HepG2 (cell line): Measurements from ENCODE around the gene TET3. TPM values are rescaled to one million over a fixed set of nuclear protein-coding genes. Genes with fewer than 3 reads are reported as not detected.

Experiments
- ATAC-seq: fragments of 200-7000 bp; cut with Tn5 transposase; 3 replicates; pipeline ENCODE4 v1.9.1; 2020; ENCODE audit warnings: mild to moderate bottlenecking, moderate library complexity
- BruUV-seq: library from RNA; stranded (reverse); fragments of 400-500 nt; replicated peaks from 2 replicates; lab custom pipeline; 2021; lab: Mats Ljungman, UMichigan
- CTCF ChIA-PET: fragments of 300-600 bp; formaldehyde crosslinking; extraction: SDS; loops from one replicate; lab custom pipeline; 2021; ENCODE audit warnings: low total read pairs, inconsistent platforms, low intra/inter-chr PET ratio; lab: Yijun Ruan, JAX
- POLR2A ChIA-PET: fragments of 350-600 bp; sonication (Branson Sonifier 250); formaldehyde crosslinking; loops from one replicate; lab custom pipeline; 2020; ENCODE audit warnings: antibody characterized with exemption, inconsistent platforms; lab: Yijun Ruan, JAX
- DNase-seq: peaks from one replicate; pipeline ENCODE4 v3.0.0-alpha.2; 2015; ENCODE audit warnings: low spot score
- FAIRE-seq: peaks from 3 replicates; lab custom pipeline; 2011; peaks lifted over from hg19 to GRCh38; lab: Jason Lieb, UNC
- H2AFZ ChIP-seq: one replicate; pipeline ENCODE4 v1.6.1; 2011; ENCODE audit warnings: low read length, inconsistent platforms
- H3K27ac ChIP-seq: fragments of 300-600 bp; 3 replicates; pipeline ENCODE4 v1.8.0; 2011; ENCODE audit warnings: mixed run types, mild to moderate bottlenecking, mixed read lengths, low read length, inconsistent platforms; ENCODE audit not compliant: insufficient read depth; ENCODE audit errors: extremely low read length
- H3K27me3 ChIP-seq, 2 experiments: fragments of 200-600 bp in 1 of 2; 2 replicates in 1 of 2; 3 replicates in 1 of 2; pipeline versions ENCODE4 v1.6.0 to v1.8.0; 2011; ENCODE audit warnings: low read length in 2 of 2, mild to moderate bottlenecking in 2 of 2, moderate library complexity in 2 of 2, inconsistent platforms in 1 of 2; ENCODE audit not compliant: insufficient read depth in 2 of 2, control insufficient read depth in 1 of 2
- H3K36me3 ChIP-seq, 2 experiments: fragments of 200-600 bp in 1 of 2; replicated peaks in 1 of 2; 2 replicates in 1 of 2; 3 replicates in 1 of 2; pipeline versions ENCODE4 v1.5.1 to v1.8.0; 2011; ENCODE audit warnings: low read length in 2 of 2, inconsistent platforms in 1 of 2; ENCODE audit not compliant: insufficient read depth in 2 of 2, control insufficient read depth in 1 of 2
- H3K4me1 ChIP-seq: 2 replicates; pipeline ENCODE4 v1.5.1; 2012; ENCODE audit warnings: low read length, inconsistent platforms; ENCODE audit not compliant: insufficient read depth
- H3K4me2 ChIP-seq: 2 replicates; pipeline ENCODE4 v1.6.0; 2011; ENCODE audit warnings: low read depth, low read length, inconsistent platforms
- H3K4me3 ChIP-seq, 3 experiments: fragments of 200-600 bp in 1 of 3; sonication (generic), shearing (Covaris generic) in 1 of 3; replicated peaks in 1 of 3; 2 replicates each; pipeline ENCODE4 v1.5.1; 2011 to 2016; ENCODE audit warnings: low read length in 3 of 3, inconsistent platforms in 2 of 3, low read depth in 2 of 3, mild to moderate bottlenecking in 2 of 3, control low read depth in 1 of 3, mixed read lengths in 1 of 3; ENCODE audit not compliant: insufficient read depth in 1 of 3
- H3K79me2 ChIP-seq: one replicate; pipeline ENCODE4 v1.6.1; 2011; ENCODE audit warnings: low read length, inconsistent platforms; ENCODE audit not compliant: insufficient read depth
- H3K9ac ChIP-seq: 2 replicates; pipeline ENCODE4 v1.6.0; 2011; ENCODE audit warnings: mild to moderate bottlenecking, low read depth, low read length, inconsistent platforms; ENCODE audit not compliant: insufficient read depth
- H3K9me3 ChIP-seq: 2 replicates; pipeline ENCODE4 v1.5.1; 2012; ENCODE audit warnings: mild to moderate bottlenecking, low read length
- H4K20me1 ChIP-seq: 2 replicates; pipeline ENCODE4 v1.6.0; 2011; ENCODE audit warnings: inconsistent platforms, mild to moderate bottlenecking, low read length, moderate library complexity; ENCODE audit not compliant: insufficient read depth
- AHDC1 ChIP-seq: sonication (generic); formaldehyde crosslinking; IDR thresholded peaks from 2 replicates; pipeline ENCODE4 v1.5.1; 2020; ENCODE audit warnings: mild to moderate bottlenecking, missing genetic modification reagents, borderline replicate concordance
- ATF1 ChIP-seq: IDR thresholded peaks from 2 replicates; pipeline ENCODE4 v1.6.1; 2016; ENCODE audit warnings: mild to moderate bottlenecking, control low read depth
- CEBPB ChIP-seq: IDR thresholded peaks from 2 replicates; pipeline ENCODE4 v1.6.1; 2011; ENCODE audit warnings: low read depth, low read length, improper control_type of control experiment, borderline replicate concordance
- FLYWCH1 ChIP-seq: sonication (generic); formaldehyde crosslinking; IDR thresholded peaks from 2 replicates; pipeline ENCODE4 v1.8.1; 2023; ENCODE audit warnings: mild to moderate bottlenecking, missing genetic modification reagents
- JUN ChIP-seq: sonication (generic); formaldehyde crosslinking; IDR thresholded peaks from 2 replicates; pipeline ENCODE4 v1.4.0; 2020; ENCODE audit warnings: mild to moderate bottlenecking, missing genetic modification reagents
- SKI ChIP-seq: fragments of 450-650 bp; IDR thresholded peaks from one replicate; pipeline ENCODE4 v1.6.1; 2018; ENCODE audit warnings: mild to moderate bottlenecking; ENCODE audit not compliant: partially characterized antibody
- SMYD3 ChIP-seq: sonication (generic); formaldehyde crosslinking; IDR thresholded peaks from 2 replicates; pipeline ENCODE4 v1.8.1; 2023; ENCODE audit warnings: mild to moderate bottlenecking, missing genetic modification reagents
- ZBED4 ChIP-seq: sonication (generic); formaldehyde crosslinking; IDR thresholded peaks from 2 replicates; pipeline ENCODE4 v1.4.0; 2020; ENCODE audit warnings: missing genetic modification reagents, borderline replicate concordance
- ZFP36L1 ChIP-seq: sonication (generic); formaldehyde crosslinking; IDR thresholded peaks from 2 replicates; pipeline ENCODE4 v1.8.0; 2022; ENCODE audit warnings: mild to moderate bottlenecking, missing genetic modification reagents, moderate library complexity
- ZNF569 ChIP-seq: sonication (generic); formaldehyde crosslinking; IDR thresholded peaks from 2 replicates; pipeline ENCODE4 v1.5.0; 2020; ENCODE audit warnings: mild to moderate bottlenecking, missing genetic modification reagents, moderate library complexity, borderline replicate concordance
- ZNF709 ChIP-seq: sonication (generic); formaldehyde crosslinking; IDR thresholded peaks from 2 replicates; pipeline ENCODE4 v1.5.0; 2020; ENCODE audit warnings: mild to moderate bottlenecking, missing genetic modification reagents
- WGBS: methylation state at CpG from one replicate; pipeline ENCODE4 v1.1.6; 2017; ENCODE audit warnings: low lambda C conversion rate; 5-methylcytosine and 5-hydroxymethylcytosine counted together
- in situ Hi-C: cut with HindIII; loops from 2 replicates; pipeline ENCODE4 v1.10.0; 2017; ENCODE audit warnings: low pct_unique_long_range_greater_than_20kb; ENCODE audit not compliant: extremely low pct_ligation_motif_present
- intact Hi-C: fragments of 100-400 bp; cut with micrococcal nuclease; formaldehyde crosslinking; loops from one replicate; pipeline ENCODE4 v1.10.0; 2022; ENCODE audit not compliant: unreplicated experiment
- polyA plus RNA-seq, 8 experiments: library from polyadenylated mRNA; depleted of rRNA in 3 of 8; stranded (reverse) in 7 of 8; unstranded in 1 of 8; fragments of >200 nt; fragmentation: Illumina TruSeq in 4 of 8; extraction: Trizol in 4 of 8; gene quantifications; 2 replicates each; pipeline versions ENCODE4 v1.2.1 to v1.2.3, GENCODE V29; 2011 to 2016; ENCODE audit warnings: low read depth in 4 of 8, missing spikeins in 1 of 8, mixed read lengths in 1 of 8; ENCODE audit not compliant: insufficient read depth in 1 of 8
- total RNA-seq, 5 experiments: library from RNA; depleted of rRNA; stranded (reverse); fragments of >200 nt; fragmentation: Illumina TruSeq; extraction: Trizol; gene quantifications; 2 replicates each; pipeline ENCODE4 v1.2.3, GENCODE V29; 2016; ENCODE audit warnings: low read depth in 1 of 5
- TF ChIP-seq, protein P1 (sequence below): sonication (generic); formaldehyde crosslinking; IDR thresholded peaks from 2 replicates; pipeline ENCODE4 v1.4.0; 2020; ENCODE audit warnings: missing genetic modification reagents, mild to moderate bottlenecking, borderline replicate concordance

TET3 gene
- total and polyA plus RNA-seq, 2 of the 13 experiments (the other 11 are each of a cell fraction or from before 2014, with no cell fraction given), result 4.3 to 6.8 TPM

DNA sequence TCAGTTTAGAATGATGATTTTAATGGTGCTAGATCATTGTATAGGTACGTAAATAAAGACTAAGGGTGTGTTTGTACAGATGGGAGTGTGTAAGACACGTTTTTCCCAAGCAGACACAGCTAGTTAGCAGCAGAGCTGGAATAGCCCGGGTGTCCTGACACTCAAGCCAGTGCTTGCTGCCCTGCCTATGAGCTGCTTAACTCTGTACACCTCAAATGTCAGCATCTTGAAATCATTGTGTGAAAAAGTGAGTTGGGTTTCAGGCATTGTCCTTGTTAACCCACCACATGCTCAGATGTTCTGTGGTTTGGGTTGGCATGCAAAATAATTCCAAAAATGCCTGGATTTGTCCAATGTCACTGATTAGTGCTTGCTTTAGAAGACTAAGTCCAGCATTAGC lies 13.0 kb upstream of the TET3 start (continued):
- TF ChIP-seq AHDC1 (CRISPR knock-in tag) (no peak), SKI (no peak), CEBPB (no peak), ZNF569 (no peak), JUN (no peak), ZFP36L1 (no peak)

DNA sequence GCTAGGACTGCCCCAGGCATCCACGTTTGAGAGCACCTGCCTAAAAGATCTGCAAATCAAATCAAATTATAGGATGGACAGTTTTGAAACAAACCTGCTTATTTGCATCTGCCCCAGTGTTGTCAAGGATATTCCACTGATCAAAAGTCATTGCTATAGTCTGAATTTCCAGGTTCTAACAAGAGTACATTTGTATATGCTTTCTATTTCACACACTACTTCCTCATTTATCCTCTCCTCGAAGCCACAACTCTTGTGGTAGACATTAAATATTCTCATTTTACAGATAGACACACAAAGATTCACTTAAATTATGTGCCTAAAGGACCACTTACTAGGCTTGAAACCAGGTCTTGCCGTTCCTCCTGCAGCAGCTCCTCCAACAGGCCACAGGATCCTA lies 11.9 kb upstream of the TET3 start:
- Histone ChIP-seq H3K27me3 (peaks cover 0 to 25% of the 10 kb centered on the region in 2 experiments; a peak in 2 of 5 replicates), H3K36me3 (no peaks in the 10 kb centered on the region), H3K4me2 (no peak overlapping the region), H3K9ac (no peak overlapping the region), H3K79me2 (no peaks in the 10 kb centered on the region), H4K20me1 (no peaks in the 10 kb centered on the region), H2AFZ (no peak overlapping the region), H3K4me3 (no peak overlapping the region), H3K4me1 (peaks cover 26% of the 10 kb centered on the region), H3K27ac (no peak overlapping the region), H3K9me3 (no peaks in the 10 kb centered on the region)
- intact Hi-C loops, result no loop called here
- BruUV-seq, result no TSS peak
- ATAC-seq (no peak), FAIRE-seq (no peak), DNase-seq (no peak)
- in situ Hi-C loops, result no loop called here
- POLR2A ChIA-PET, result no interaction called here
- CTCF ChIA-PET, result no interaction called here
- 13% methylated on average over 3 of the region's 3 CpGs for WGBS
- no peak for TF ChIP-seq ZNF709 (CRISPR knock-in tag)
- no peak for TF ChIP-seq FLYWCH1
- TF ChIP-seq SKI, result no peak
- no peak for TF ChIP-seq ZBED4 (CRISPR knock-in tag)
- TF ChIP-seq SMYD3 (CRISPR knock-in tag), result no peak
- TF ChIP-seq, protein P1, sequence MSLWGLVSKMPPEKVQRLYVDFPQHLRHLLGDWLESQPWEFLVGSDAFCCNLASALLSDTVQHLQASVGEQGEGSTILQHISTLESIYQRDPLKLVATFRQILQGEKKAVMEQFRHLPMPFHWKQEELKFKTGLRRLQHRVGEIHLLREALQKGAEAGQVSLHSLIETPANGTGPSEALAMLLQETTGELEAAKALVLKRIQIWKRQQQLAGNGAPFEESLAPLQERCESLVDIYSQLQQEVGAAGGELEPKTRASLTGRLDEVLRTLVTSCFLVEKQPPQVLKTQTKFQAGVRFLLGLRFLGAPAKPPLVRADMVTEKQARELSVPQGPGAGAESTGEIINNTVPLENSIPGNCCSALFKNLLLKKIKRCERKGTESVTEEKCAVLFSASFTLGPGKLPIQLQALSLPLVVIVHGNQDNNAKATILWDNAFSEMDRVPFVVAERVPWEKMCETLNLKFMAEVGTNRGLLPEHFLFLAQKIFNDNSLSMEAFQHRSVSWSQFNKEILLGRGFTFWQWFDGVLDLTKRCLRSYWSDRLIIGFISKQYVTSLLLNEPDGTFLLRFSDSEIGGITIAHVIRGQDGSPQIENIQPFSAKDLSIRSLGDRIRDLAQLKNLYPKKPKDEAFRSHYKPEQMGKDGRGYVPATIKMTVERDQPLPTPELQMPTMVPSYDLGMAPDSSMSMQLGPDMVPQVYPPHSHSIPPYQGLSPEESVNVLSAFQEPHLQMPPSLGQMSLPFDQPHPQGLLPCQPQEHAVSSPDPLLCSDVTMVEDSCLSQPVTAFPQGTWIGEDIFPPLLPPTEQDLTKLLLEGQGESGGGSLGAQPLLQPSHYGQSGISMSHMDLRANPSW (CRISPR knock-in tag), result no peak
- no peak for TF ChIP-seq ATF1 (CRISPR knock-in tag)
